Spleen (tissue), 13 donors: ENCODE data around the gene IPO8. TPM values are rescaled to one million over a fixed set of nuclear protein-coding genes. Genes with fewer than 3 reads are reported as not detected.
A peak's percentile ranks its signal among the peaks of the same experiment; 100 is the strongest.

Experiments
- DNase-seq: peaks from one replicate; pipeline ENCODE4 v3.0.0-alpha.2; 2020
- H3K27ac ChIP-seq, 8 donors: fragments of 200-600 bp; sonication (generic) in 7 of 8; 1 replicate in 4 of 8; 2 replicates in 4 of 8; pipeline versions ENCODE4 v1.5.0 to v1.8.0; 2016 to 2021; ENCODE audit warnings: inconsistent platforms in 4 of 8, mild to moderate bottlenecking in 4 of 8, moderate library complexity in 1 of 8
- H3K27me3 ChIP-seq, 7 donors: fragments of 200-600 bp; sonication (generic) in 6 of 7; replicated peaks in 1 of 7; 1 replicate in 4 of 7; 2 replicates in 3 of 7; pipeline versions ENCODE4 v1.5.0 to v1.8.0; 2016 to 2021; ENCODE audit warnings: inconsistent platforms in 3 of 7, mild to moderate bottlenecking in 1 of 7
- H3K36me3 ChIP-seq, 6 donors: fragments of 200-600 bp; sonication (generic) in 5 of 6; 1 replicate in 4 of 6; 2 replicates in 2 of 6; pipeline versions ENCODE4 v1.5.0 to v1.8.0; 2016 to 2021; ENCODE audit warnings: inconsistent platforms in 2 of 6
- H3K4me1 ChIP-seq, 6 donors: fragments of 200-600 bp; sonication (generic) in 5 of 6; 1 replicate in 3 of 6; 2 replicates in 3 of 6; pipeline versions ENCODE4 v1.5.0 to v1.8.0; 2016 to 2021; ENCODE audit warnings: inconsistent platforms in 3 of 6
- H3K4me3 ChIP-seq, 8 donors: fragments of 200-600 bp; sonication (generic) in 7 of 8; 1 replicate in 4 of 8; 2 replicates in 4 of 8; pipeline versions ENCODE4 v1.5.0 to v1.8.0; 2016 to 2021; ENCODE audit warnings: inconsistent platforms in 4 of 8, mild to moderate bottlenecking in 4 of 8, moderate library complexity in 2 of 8
- H3K9me3 ChIP-seq, 8 donors: fragments of 200-600 bp; sonication (generic) in 7 of 8; 1 replicate in 4 of 8; 2 replicates in 4 of 8; pipeline versions ENCODE4 v1.5.0 to v1.8.0; 2016 to 2021; ENCODE audit warnings: inconsistent platforms in 4 of 8
- CTCF ChIP-seq, 11 experiments: fragments of 200-600 bp in 7 of 11; fragments of 450-650 bp in 4 of 11; sonication (generic) in 4 of 11; IDR thresholded peaks in 8 of 11; conservative IDR thresholded peaks in 3 of 11; 1 replicate in 7 of 11; 2 replicates in 4 of 11; pipeline versions ENCODE4 v1.4.0 to v1.8.0; 2016 to 2021; ENCODE audit warnings: antibody characterized with exemption in 11 of 11, inconsistent platforms in 4 of 11, mild to moderate bottlenecking in 1 of 11
- POLR2A ChIP-seq, 3 donors: fragments of 450-650 bp; IDR thresholded peaks; one replicate each; pipeline ENCODE4 v1.5.1; 2017; ENCODE audit warnings: antibody characterized with exemption in 3 of 3, mild to moderate bottlenecking in 1 of 3
- POLR2AphosphoS5 ChIP-seq, 3 donors: sonication (generic); formaldehyde crosslinking; IDR thresholded peaks; one replicate each; pipeline ENCODE4 v1.5.1; 2017; ENCODE audit warnings: antibody characterized with exemption in 3 of 3
- WGBS, 5 donors: extraction: QIAGEN DNeasy Blood & Tissue Kit in 3 of 5; methylation state at CpG; one replicate each; pipeline versions ENCODE4 v1.1.5 to v1.1.7; 2013 to 2018; 5-methylcytosine and 5-hydroxymethylcytosine counted together
- intact Hi-C: fragments of 100-400 bp; cut with DNase I; formaldehyde crosslinking; loops from one replicate; pipeline ENCODE4 v1.15.0; 2023; ENCODE audit warnings: low total_unique reads
- long read RNA-seq, 2 donors: transcript quantifications; one replicate each; lab custom pipeline, GENCODE V29; 2026
- polyA plus RNA-seq, 3 donors: library from polyadenylated mRNA; stranded (reverse); fragments of 200-250 nt; gene quantifications; one replicate each; pipeline ENCODE4 v1.2.1, GENCODE V29; 2013
- total RNA-seq, 7 donors: library from RNA; depleted of rRNA in 3 of 7; stranded (reverse); fragments of >200 nt in 3 of 7; fragmentation: NEBNext Ultra II Directional in 4 of 7; extraction: Animal tissue kit (Norgen Biotek cat#: 25700) in 4 of 7; gene quantifications; one replicate each; pipeline versions ENCODE4 v1.1.0 to v1.2.1, GENCODE V29; 2016 to 2021
- donor health status: healthy with polysubstance abuse.
- donor health status: DM: no; HTN: no; CAD: no; lungs with moderate emphysema.
- donor health status: DM: no; HTN: no; CAD: no.
- donor health status: Bipolar disorder and iron deficiency.
- donor health status: healthy.
- donor health status: DM: no; HTN: no; CAD: no.
- donor health status: DM: yes; HTN: yes; CAD: no.

Gene IPO8
- total RNA-seq (10 to 100 TPM; 44.5 to 68.2 (median 52.6) TPM), polyA plus RNA-seq (10 to 100 TPM in 2 of 3 donors, 1 to 10 TPM in 1; 8.5 to 15.4 (median 10.2) TPM)
- long read RNA-seq, donor 1, full-length matches to known transcripts, result 2 of 16 reads
- long read RNA-seq, donor 1, partial matches to known transcripts, result 14 of 16 reads
- long read RNA-seq, donor 1, other reads (novel, unspliced or antisense), result 0 of 16 reads
- long read RNA-seq, donor 2, result 0 reads

DNA sequence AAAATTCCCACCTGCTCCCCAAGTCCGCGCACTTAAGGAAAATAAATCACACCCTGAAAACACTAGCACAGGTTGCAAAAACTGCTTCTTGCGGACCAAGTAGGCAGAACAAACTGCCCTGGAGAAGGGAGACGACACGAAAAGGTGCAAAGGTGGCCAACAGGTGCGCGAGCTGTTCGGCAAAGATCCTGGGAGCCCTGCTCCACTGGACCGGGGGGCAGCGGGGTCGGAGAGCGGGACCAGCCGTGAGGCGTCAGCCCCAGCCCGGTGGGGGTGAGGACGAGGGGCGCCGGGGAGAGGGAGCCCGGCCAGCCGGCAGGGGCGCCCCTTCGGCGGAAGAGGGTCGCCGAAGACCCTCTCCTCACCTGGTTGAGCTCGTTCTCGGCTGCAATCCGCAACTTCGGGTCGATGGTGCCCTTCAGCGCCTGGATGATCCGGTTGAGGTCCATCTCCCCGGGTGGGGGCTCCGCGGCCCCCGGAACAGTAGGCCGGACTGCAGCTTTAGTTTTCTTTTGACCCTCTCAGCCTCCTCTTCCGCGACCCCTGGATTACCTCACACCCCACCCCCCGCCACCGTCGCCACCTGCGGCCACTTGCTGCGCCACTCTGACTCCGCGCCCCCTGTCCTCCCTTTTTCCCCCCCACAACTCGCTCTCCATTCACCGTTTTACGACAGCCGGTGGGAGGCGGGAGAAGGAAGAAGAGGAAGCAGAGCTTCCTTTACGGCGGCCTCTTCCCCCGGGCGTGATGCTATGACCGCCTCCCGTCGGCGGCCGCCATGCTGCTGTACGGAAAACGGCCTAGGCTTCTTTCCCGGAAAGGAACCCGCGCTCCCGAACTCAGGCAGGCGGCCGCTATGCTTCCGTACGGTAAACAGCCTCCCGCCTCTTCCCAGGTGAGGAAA lies at the start of gene IPO8:
Gene IPO8 (minus strand): TSS at position 671 of the 904 bp plus-strand sequence. CDS start 222 bp downstream, at position 449.
- TF ChIP-seq CTCF (IDR thresholded peaks at IDR 0.05 in 8 of 11, conservative IDR thresholded peaks at IDR 0.05 in 3 of 11) (peak in 9 of 11 experiments; percentile 5 to 53 (median 33)), POLR2A (IDR thresholded peaks at IDR 0.05) (no peak), POLR2AphosphoS5 (IDR thresholded peaks at IDR 0.05) (peak; percentile 84 to 92 (median 87))
- peak; percentile 97 for DNase-seq
- Histone ChIP-seq H3K9me3 (no peaks in the 10 kb centered on the region), H3K27ac (peak within 1 kb of the TSS; percentile 67 to 88 (median 79)), H3K4me3 (peak within 1 kb of the TSS; percentile 73 to 98 (median 94)), H3K4me1 (peaks cover 15 to 57% (median 36%) of the 10 kb centered on the region in 6 donors), H3K36me3 (no peaks in the 10 kb centered on the region), H3K27me3 (no peaks in the 10 kb centered on the region)
- intact Hi-C loops, result loop anchor here (10.0 kb wide), 1 partner anchor 49 kb away; no protein-coding TSS in a partner anchor
- 0 to 1% (median 0%) methylated on average over 37 to 71 of the region's 71 CpGs for WGBS, 5 donors

GRCh38 chr12:30744321-30744720 lies 48.7 kb upstream of the IPO8 start:
- Histone ChIP-seq H3K9me3 (no peaks in the 10 kb centered on the region), H3K4me1 (peaks cover 0 to 7% (median 0%) of the 10 kb centered on the region in 6 donors), H3K4me3 (no peak overlapping the region), H3K36me3 (peaks cover 0 to 33% (median 8%) of the 10 kb centered on the region in 6 donors), H3K27me3 (no peaks in the 10 kb centered on the region), H3K27ac (no peak overlapping the region)
- DNase-seq, result no peak
- intact Hi-C loops, result loop anchor here (10.0 kb wide), 1 partner anchor 50 kb away; the partner anchor contains the start of gene IPO8
- WGBS, 5 donors, result 93 to 97% (median 96%) methylated on average over 2 of the region's 2 CpGs
- TF ChIP-seq POLR2AphosphoS5 (IDR thresholded peaks at IDR 0.05), result no peak
- no peak for TF ChIP-seq POLR2A (IDR thresholded peaks at IDR 0.05)
- TF ChIP-seq CTCF (IDR thresholded peaks at IDR 0.05 in 8 of 11, conservative IDR thresholded peaks at IDR 0.05 in 3 of 11), result no peak

GRCh38 chr12:30740274-30740673 lies 44.6 kb upstream of the IPO8 start:
- Histone ChIP-seq H3K27me3 (no peaks in the 10 kb centered on the region), H3K36me3 (peaks cover 0 to 48% (median 10%) of the 10 kb centered on the region in 6 donors), H3K27ac (no peak overlapping the region), H3K4me3 (no peak overlapping the region), H3K4me1 (no peaks in the 10 kb centered on the region), H3K9me3 (no peaks in the 10 kb centered on the region)
- TF ChIP-seq CTCF (IDR thresholded peaks at IDR 0.05 in 8 of 11, conservative IDR thresholded peaks at IDR 0.05 in 3 of 11) (no peak), POLR2AphosphoS5 (IDR thresholded peaks at IDR 0.05) (no peak), POLR2A (IDR thresholded peaks at IDR 0.05) (no peak)
- intact Hi-C loops, result loop anchor here (10.0 kb wide), 1 partner anchor 45 kb away; the partner anchor contains the start of gene IPO8
- DNase-seq, result no peak

GRCh38 chr12:30739020-30739419 lies 43.4 kb upstream of the IPO8 start:
- Histone ChIP-seq H3K4me3 (no peak overlapping the region), H3K27ac (no peak overlapping the region), H3K27me3 (no peaks in the 10 kb centered on the region), H3K4me1 (no peaks in the 10 kb centered on the region), H3K9me3 (no peaks in the 10 kb centered on the region), H3K36me3 (peaks cover 0 to 60% (median 12%) of the 10 kb centered on the region in 6 donors)
- DNase-seq, result no peak
- WGBS, 5 donors, result 91 to 99% (median 94%) methylated on average over 2 of the region's 2 CpGs
- no peak for TF ChIP-seq POLR2A (IDR thresholded peaks at IDR 0.05)
- TF ChIP-seq CTCF (IDR thresholded peaks at IDR 0.05 in 8 of 11, conservative IDR thresholded peaks at IDR 0.05 in 3 of 11), result no peak
- TF ChIP-seq POLR2AphosphoS5 (IDR thresholded peaks at IDR 0.05), result no peak
- intact Hi-C loops, result no loop called here
